H9 (cell line): ENCODE data around the gene PTPRN2. TPM values are rescaled to one million over a fixed set of nuclear protein-coding genes. Genes with fewer than 3 reads are reported as not detected.

Experiments
- DNase-seq: peaks from one replicate; pipeline ENCODE4 v3.0.0-alpha.2; 2017
- H2AFZ ChIP-seq: one replicate; pipeline ENCODE4 v1.6.1; 2013; ENCODE audit warnings: mild to moderate bottlenecking, low read length, control low read depth, moderate library complexity
- H2AK5ac ChIP-seq: 2 replicates; pipeline ENCODE4 v1.6.1; 2013; ENCODE audit warnings: low read length, control low read depth, mixed read lengths; ENCODE audit not compliant: insufficient read length
- H2BK120ac ChIP-seq: one replicate; pipeline ENCODE4 v1.6.1; 2013; ENCODE audit warnings: low read depth, mild to moderate bottlenecking, low read length, control low read depth, inconsistent platforms; ENCODE audit not compliant: poor library complexity, severe bottlenecking
- H2BK12ac ChIP-seq: 2 replicates; pipeline ENCODE4 v1.6.1; 2013; ENCODE audit warnings: low read length, control low read depth, mixed read lengths, low read depth; ENCODE audit not compliant: insufficient read length
- H2BK15ac ChIP-seq: 2 replicates; pipeline ENCODE4 v1.6.1; 2013; ENCODE audit warnings: low read depth, low read length, control low read depth
- H2BK20ac ChIP-seq: one replicate; pipeline ENCODE4 v1.6.1; 2013; ENCODE audit warnings: low read depth, mild to moderate bottlenecking, low read length, control low read depth, inconsistent platforms; ENCODE audit not compliant: poor library complexity, severe bottlenecking
- H2BK5ac ChIP-seq: 2 replicates; pipeline ENCODE4 v1.6.1; 2013; ENCODE audit warnings: low read length, control low read depth, mixed read lengths; ENCODE audit not compliant: insufficient read length
- H3K14ac ChIP-seq: 2 replicates; pipeline ENCODE4 v1.6.1; 2013; ENCODE audit warnings: low read length, control low read depth; ENCODE audit not compliant: insufficient read depth
- H3K18ac ChIP-seq: 2 replicates; pipeline ENCODE4 v1.6.1; 2013; ENCODE audit warnings: low read depth, mild to moderate bottlenecking, mixed read lengths, low read length, control low read depth; ENCODE audit not compliant: insufficient read length
- H3K23ac ChIP-seq: 2 replicates; pipeline ENCODE4 v1.6.1; 2013; ENCODE audit warnings: low read length, control low read depth, mixed read lengths, low read depth; ENCODE audit not compliant: insufficient read length
- H3K23me2 ChIP-seq: 2 replicates; pipeline ENCODE4 v1.6.1; 2013; ENCODE audit warnings: low read depth, mild to moderate bottlenecking, mixed read lengths, low read length, control low read depth; ENCODE audit not compliant: insufficient read length, poor library complexity, severe bottlenecking
- H3K27ac ChIP-seq: 2 replicates; pipeline ENCODE4 v1.5.1; 2013; ENCODE audit warnings: low read length, control low read depth, mixed read lengths, low read depth; ENCODE audit not compliant: insufficient read length
- H3K27me3 ChIP-seq: 2 replicates; pipeline ENCODE4 v1.6.1; 2013; ENCODE audit warnings: low read length, control low read depth, inconsistent platforms; ENCODE audit not compliant: insufficient read depth
- H3K4ac ChIP-seq: 2 replicates; pipeline ENCODE4 v1.6.1; 2013; ENCODE audit warnings: low read depth, mild to moderate bottlenecking, control low read depth, inconsistent platforms, low read length, moderate library complexity
- H3K4me1 ChIP-seq: 2 replicates; pipeline ENCODE4 v1.6.1; 2013; ENCODE audit warnings: low read length, control low read depth, inconsistent platforms; ENCODE audit not compliant: insufficient read depth
- H3K4me2 ChIP-seq: 2 replicates; pipeline ENCODE4 v1.6.1; 2013; ENCODE audit warnings: low read length, control low read depth, mixed read lengths; ENCODE audit not compliant: insufficient read length, insufficient read depth
- H3K56ac ChIP-seq: 2 replicates; pipeline ENCODE4 v1.6.1; 2013; ENCODE audit warnings: low read depth, mild to moderate bottlenecking, mixed read lengths, low read length, control low read depth; ENCODE audit not compliant: insufficient read length
- H3K79me1 ChIP-seq: 2 replicates; pipeline ENCODE4 v1.6.1; 2013; ENCODE audit warnings: low read depth, mild to moderate bottlenecking, moderate library complexity, low read length, control low read depth, inconsistent platforms; ENCODE audit not compliant: insufficient read depth, poor library complexity, severe bottlenecking
- H3K79me2 ChIP-seq: 2 replicates; pipeline ENCODE4 v1.6.1; 2013; ENCODE audit warnings: low read length, control low read depth, inconsistent platforms; ENCODE audit not compliant: insufficient read depth
- H3K9ac ChIP-seq: 2 replicates; pipeline ENCODE4 v1.6.1; 2013; ENCODE audit warnings: low read length, control low read depth, mixed read lengths; ENCODE audit not compliant: insufficient read length; ENCODE audit errors: extremely low read depth
- H3K9me3 ChIP-seq: one replicate; pipeline ENCODE4 v1.6.1; 2013; ENCODE audit warnings: low read depth, low read length, inconsistent platforms; ENCODE audit not compliant: control insufficient read depth
- H3T11ph ChIP-seq: one replicate; pipeline ENCODE4 v1.6.1; 2013; ENCODE audit warnings: mild to moderate bottlenecking, low read length, control low read depth, inconsistent platforms
- H4K20me1 ChIP-seq: one replicate; pipeline ENCODE4 v1.6.1; 2013; ENCODE audit not compliant: control insufficient read depth, insufficient read length, insufficient read depth
- H4K5ac ChIP-seq: 2 replicates; pipeline ENCODE4 v1.6.1; 2013; ENCODE audit warnings: low read depth, mild to moderate bottlenecking, mixed read lengths, low read length, control low read depth; ENCODE audit not compliant: insufficient read length
- H4K8ac ChIP-seq: replicated peaks from 2 replicates; pipeline ENCODE4 v1.6.1; 2013; ENCODE audit warnings: low read length, control low read depth, mixed read lengths, low read depth; ENCODE audit not compliant: insufficient read length
- H4K91ac ChIP-seq: 2 replicates; pipeline ENCODE4 v1.6.1; 2013; ENCODE audit warnings: low read depth, mild to moderate bottlenecking, moderate library complexity, mixed read lengths, low read length, control low read depth; ENCODE audit not compliant: insufficient read length
- H3K27ac Mint-ChIP-seq, 3 experiments: 2 replicates in 2 of 3; 3 replicates in 1 of 3; pipeline ENCODE4 v1.8.0; 2020 to 2021; ENCODE audit warnings: mixed read lengths in 3 of 3, mild to moderate bottlenecking in 1 of 3, moderate library complexity in 1 of 3
- H3K27me3 Mint-ChIP-seq: 2 replicates; pipeline ENCODE4 v1.8.0; 2021; ENCODE audit warnings: low read depth, mild to moderate bottlenecking, moderate library complexity, mixed read lengths
- H3K36me3 Mint-ChIP-seq, 3 experiments: 2 replicates in 2 of 3; 3 replicates in 1 of 3; pipeline ENCODE4 v1.8.0; 2020 to 2021; ENCODE audit warnings: low read depth in 3 of 3, mixed read lengths in 3 of 3; ENCODE audit not compliant: insufficient read depth in 1 of 3
- H3K4me1 Mint-ChIP-seq, 2 experiments: 2 replicates each; pipeline ENCODE4 v1.8.0; 2020; ENCODE audit warnings: mixed read lengths in 2 of 2
- H3K4me3 Mint-ChIP-seq, 2 experiments: 2 replicates in 1 of 2; 3 replicates in 1 of 2; pipeline ENCODE4 v1.8.0; 2020 to 2021; ENCODE audit warnings: mild to moderate bottlenecking in 2 of 2, mixed read lengths in 2 of 2, moderate library complexity in 1 of 2
- H3K9me3 Mint-ChIP-seq, 2 experiments: 2 replicates in 1 of 2; 3 replicates in 1 of 2; pipeline ENCODE4 v1.8.0; 2020; ENCODE audit warnings: mild to moderate bottlenecking in 2 of 2, mixed read lengths in 2 of 2, moderate library complexity in 1 of 2
- WGBS: extraction: QIAGEN DNeasy Blood & Tissue Kit; methylation state at CpG from one replicate; pipeline ENCODE4 v1.1.7; 2013; ENCODE audit warnings: missing lambda C conversion rate, low lambda C conversion rate, mixed read lengths; ENCODE audit not compliant: insufficient read length; ENCODE audit errors: extremely low coverage; 5-methylcytosine and 5-hydroxymethylcytosine counted together
- total RNA-seq: library from RNA; stranded (reverse); gene quantifications from 2 replicates; pipeline ENCODE4 v1.2.1, GENCODE V29; 2021
- TF ChIP-seq, protein P1 (sequence below): fragments of 200-600 bp; sonication (generic); conservative IDR thresholded peaks from 3 replicates; pipeline ENCODE4 v1.8.0; 2021; ENCODE audit warnings: antibody characterized with exemption, mild to moderate bottlenecking

PTPRN2 gene
- total RNA-seq, 1 experiment from 2014 or later, result 5.2 TPM

- Histone ChIP-seq H3K23ac (no peak overlapping the region), H3K23me2 (no peaks in the 10 kb centered on the region), H3K79me1 (no peaks in the 10 kb centered on the region), H4K5ac (no peak overlapping the region), H2BK5ac (no peak overlapping the region), H4K91ac (no peak overlapping the region), H2AK5ac (no peak overlapping the region), H3K27ac (no peak overlapping the region), H3K27me3 (no peaks in the 10 kb centered on the region), H3K4ac (no peak overlapping the region), H2BK120ac (no peak overlapping the region), H2AFZ (no peak overlapping the region), H3K18ac (no peak overlapping the region), H3K9me3 (no peaks in the 10 kb centered on the region), H2BK15ac (no peak overlapping the region), H2BK20ac (no peak overlapping the region), H3K14ac (no peak overlapping the region), H2BK12ac (no peak overlapping the region), H3K4me1 (no peaks in the 10 kb centered on the region), H3K79me2 (no peaks in the 10 kb centered on the region), H3K56ac (no peak overlapping the region), H3K9ac (no peak overlapping the region), H4K20me1 (no peaks in the 10 kb centered on the region), H4K8ac (no peak overlapping the region), H3T11ph (no peak overlapping the region), H3K4me2 (no peak overlapping the region)
- Mint-ChIP-seq H3K4me3 (no peak overlapping the region), H3K36me3 (no peaks in the 10 kb centered on the region), H3K27me3 (peaks cover 4% of the 10 kb centered on the region; the same call in 1 of the 2 replicates), H3K9me3 (no peaks in the 10 kb centered on the region), H3K27ac (peak overlapping the region in 1 of 3 experiments; percentile 55; a peak in 1 of 7 replicates), H3K4me1 (no peaks in the 10 kb centered on the region)
- no peak for DNase-seq
- no CpG with 5 or more reads among the region's 6 CpGs for WGBS
- TF ChIP-seq, protein P1, sequence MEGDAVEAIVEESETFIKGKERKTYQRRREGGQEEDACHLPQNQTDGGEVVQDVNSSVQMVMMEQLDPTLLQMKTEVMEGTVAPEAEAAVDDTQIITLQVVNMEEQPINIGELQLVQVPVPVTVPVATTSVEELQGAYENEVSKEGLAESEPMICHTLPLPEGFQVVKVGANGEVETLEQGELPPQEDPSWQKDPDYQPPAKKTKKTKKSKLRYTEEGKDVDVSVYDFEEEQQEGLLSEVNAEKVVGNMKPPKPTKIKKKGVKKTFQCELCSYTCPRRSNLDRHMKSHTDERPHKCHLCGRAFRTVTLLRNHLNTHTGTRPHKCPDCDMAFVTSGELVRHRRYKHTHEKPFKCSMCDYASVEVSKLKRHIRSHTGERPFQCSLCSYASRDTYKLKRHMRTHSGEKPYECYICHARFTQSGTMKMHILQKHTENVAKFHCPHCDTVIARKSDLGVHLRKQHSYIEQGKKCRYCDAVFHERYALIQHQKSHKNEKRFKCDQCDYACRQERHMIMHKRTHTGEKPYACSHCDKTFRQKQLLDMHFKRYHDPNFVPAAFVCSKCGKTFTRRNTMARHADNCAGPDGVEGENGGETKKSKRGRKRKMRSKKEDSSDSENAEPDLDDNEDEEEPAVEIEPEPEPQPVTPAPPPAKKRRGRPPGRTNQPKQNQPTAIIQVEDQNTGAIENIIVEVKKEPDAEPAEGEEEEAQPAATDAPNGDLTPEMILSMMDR, result no peak
Observed at GRCh38 chr7:157750291-157750690, 837.3 kb downstream of the PTPRN2 start.
